ENCODE data around the gene KAT8.

The KAT8 gene

GRCh38 chr16:31177136-31177535 lies 59.7 kb downstream of the KAT8 start:
- peak; percentile 35; the same call in 1 of the 2 replicates for TF ChIP-seq ZBTB20 (tag by site-specific recombination; IDR thresholded peaks at IDR 0.05)
- TF ChIP-seq ZNF280D (tag by site-specific recombination; IDR thresholded peaks at IDR 0.05): no peak
- peak; percentile 35 for TF ChIP-seq ZNF600 (tag by site-specific recombination; IDR thresholded peaks at IDR 0.05)
- TF ChIP-seq EGR2 (tag by site-specific recombination; IDR thresholded peaks at IDR 0.05; ENCODE audit: low read depth): peak; percentile 50; the same call in 1 of the 2 replicates
- ChIA-PET POLR2A (interaction anchor here (0.6 to 4.8 kb wide), 3 partner anchors 11 to 274 kb away, joined by 3 to 107 read pairs (median 5); no protein-coding TSS in a partner anchor), CTCF (interaction anchor here (0.9 kb wide), 1 partner anchor 34 kb away, joined by 4 read pairs; no protein-coding TSS in a partner anchor)
- Histone ChIP-seq H3K36me3 (ENCODE audit: control insufficient read depth in 2 of 2, insufficient read depth in 1 of 2, low read length in 2 of 2) (peaks cover 0 to 14% of the 10 kb centered on the region in 2 experiments; a peak in 1 of 3 replicates), H3K9me3 (ENCODE audit: control insufficient read depth, insufficient read depth, low read depth, low read length) (no peaks in the 10 kb centered on the region), H3K4me1 (ENCODE audit: control insufficient read depth, insufficient read depth, low read length) (no peaks in the 10 kb centered on the region), H3K27ac (ENCODE audit: extremely low read depth, low read depth, low read length) (no peak overlapping the region), H3K4me3 (ENCODE audit: low read depth, low read length) (no peak overlapping the region)

GRCh38 chr16:31179219-31179746 lies 61.8 kb downstream of the KAT8 start:
- H3K36me3 ChIP-seq (ENCODE audit: control insufficient read depth in 2 of 2, insufficient read depth in 1 of 2, low read length in 2 of 2): peaks cover 14 to 35% of the 10 kb centered on the region in 2 experiments; a peak in 2 of 3 replicates
- CTCF ChIA-PET: interaction anchor here (0.6 kb wide), 2 partner anchors 37 to 795 kb away, joined by 3 read pairs; no protein-coding TSS in a partner anchor
- no peaks in the 10 kb centered on the region for H3K4me1 ChIP-seq (ENCODE audit: control insufficient read depth, insufficient read depth, low read length)

More at GRCh38 chr16:31179219-31179746, 61.8 kb downstream of the KAT8 start:
- Histone ChIP-seq H3K27ac (ENCODE audit: extremely low read depth, low read depth, low read length) (peak overlapping the region; percentile 91; the same call in 1 of the 2 replicates), H3K4me3 (ENCODE audit: low read depth, low read length) (peak overlapping the region; percentile 72), H3K9me3 (ENCODE audit: control insufficient read depth, insufficient read depth, low read depth, low read length) (no peaks in the 10 kb centered on the region)
- TF ChIP-seq IKZF3 (tag by site-specific recombination; IDR thresholded peaks at IDR 0.05) (0 out of 2 replicates have a peak, but pooled peaks have one; percentile 74), ZNF600 (tag by site-specific recombination; IDR thresholded peaks at IDR 0.05) (0 out of 2 replicates have a peak, but pooled peaks have one; percentile 28), ZNF121 (tag by site-specific recombination; IDR thresholded peaks at IDR 0.05) (peak; percentile 17; the same call in 1 of the 2 replicates), ZFP37 (tag by site-specific recombination; IDR thresholded peaks at IDR 0.05) (no peak), ZSCAN5A (tag by site-specific recombination; IDR thresholded peaks at IDR 0.05) (peak; percentile 46; the same call in 1 of the 2 replicates), ZNF768 (tag by site-specific recombination; IDR thresholded peaks at IDR 0.05) (peak; percentile 83; the same call in 1 of the 2 replicates), KLF16 (tag by site-specific recombination; IDR thresholded peaks at IDR 0.05) (no peak), ZFP69B (tag by site-specific recombination; IDR thresholded peaks at IDR 0.05) (0 out of 2 replicates have a peak, but pooled peaks have one; percentile 93), ZBTB20 (tag by site-specific recombination; IDR thresholded peaks at IDR 0.05) (peak; percentile 97), ZNF26 (tag by site-specific recombination; IDR thresholded peaks at IDR 0.05) (no peak), SP2 (tag by site-specific recombination; IDR thresholded peaks at IDR 0.05) (no peak), PRDM1 (tag by site-specific recombination; IDR thresholded peaks at IDR 0.05) (0 out of 2 replicates have a peak, but pooled peaks have one; percentile 30), ZIC2 (tag by site-specific recombination; IDR thresholded peaks at IDR 0.05) (peak; percentile 12; the same call in 1 of the 2 replicates), ZNF335 (tag by site-specific recombination; conservative IDR thresholded peaks at IDR 0.05) (peak; percentile 66), ZNF341 (tag by site-specific recombination; IDR thresholded peaks at IDR 0.05; ENCODE audit: low read depth) (peak; percentile 79), ZNF692 (tag by site-specific recombination; IDR thresholded peaks at IDR 0.05) (peak; percentile 93; the same call in 1 of the 2 replicates), ZBTB10 (tag by site-specific recombination; IDR thresholded peaks at IDR 0.05) (0 out of 2 replicates have a peak, but pooled peaks have one; percentile 42), ZBTB48 (tag by site-specific recombination; IDR thresholded peaks at IDR 0.05) (peak; percentile 39; the same call in 1 of the 2 replicates)
- POLR2A ChIA-PET: interaction anchor here (0.5 to 4.8 kb wide), 37 partner anchors 8 to 694 kb away, joined by 3 to 107 read pairs (median 6); partner anchors contain the start of genes ARMC5, HSD3B7, KAT8 and PYCARD

Measured in HEK293 (cell line).